K562 (cell line): ENCODE measurements around the gene SPATA21. TPM values are rescaled to one million over a fixed set of nuclear protein-coding genes. Genes with fewer than 3 reads are reported as not detected.

Source experiments
- polyA plus RNA-seq, 8 experiments: library from polyadenylated mRNA; depleted of rRNA in 4 of 8; stranded (reverse) in 5 of 8; unstranded in 3 of 8; fragments of >200 nt; fragmentation: Nextera tagmentation in 2 of 8; fragmentation: Illumina TruSeq in 1 of 8; extraction: Ambion mirVana in 2 of 8; extraction: Trizol in 1 of 8; gene quantifications; 2 replicates each; pipeline versions ENCODE4 v1.2.1 to v1.2.3, GENCODE V29; 2011 to 2014; ENCODE audit warnings: inconsistent platforms in 1 of 8, missing spikeins in 1 of 8
- total RNA-seq, 7 experiments: library from RNA; depleted of rRNA in 6 of 7; stranded (reverse); fragments of >200 nt in 6 of 7; fragmentation: Illumina TruSeq in 2 of 7; extraction: Trizol in 2 of 7; gene quantifications; 2 replicates each; pipeline versions ENCODE4 v1.2.1 to v1.2.3, GENCODE V29; 2011 to 2021; ENCODE audit warnings: low replicate concordance in 1 of 7

SPATA21 gene
- total and polyA plus RNA-seq, 9 of the 15 experiments (the other 6 are each of a cell fraction or from before 2014, with no cell fraction given): 0.10 to 0.36 (median 0.13) TPM; not detected in 3

Other genes starting within 250 kb of the SPATA21 start
Only the 7 nearest of the 8 such genes appear.
- 6.3 and 7.0 TPM in 2 replicates for gene ARHGEF19, start 224.8 kb downstream of the SPATA21 start, total RNA-seq (2014; rRNA removed)
- 2.7 and 4.3 TPM in 2 replicates for gene ARHGEF19, start 224.8 kb downstream of the SPATA21 start, total RNA-seq (2014; rRNA removed; fragmentation: Illumina TruSeq; extraction: Trizol)
- gene ARHGEF19, start 224.8 kb downstream of the SPATA21 start, total RNA-seq (2015; rRNA removed; fragmentation: Illumina TruSeq; extraction: Trizol): 5.2 and 6.0 TPM in 2 replicates
- 11.2 and 15.1 TPM in 2 replicates for gene ARHGEF19, start 224.8 kb downstream of the SPATA21 start, total RNA-seq (2021)
- gene ARHGEF19, start 224.8 kb downstream of the SPATA21 start, polyA plus RNA-seq (2011; rRNA removed): 21.0 and 33.1 TPM in 2 replicates
- 4.4 and 10.8 TPM in 2 replicates for gene ARHGEF19, start 224.8 kb downstream of the SPATA21 start, polyA plus RNA-seq (2014; fragmentation: Illumina TruSeq; extraction: Trizol)
- 1 to 10 TPM in 1 of 2 experiments, under 1 TPM in 1; 0.73 to 1.1 TPM for gene ARHGEF19, start 224.8 kb downstream of the SPATA21 start, polyA plus RNA-seq (2014; fragmentation: Nextera tagmentation; extraction: Ambion mirVana)
- 14.8 and 17.1 TPM in 2 replicates for gene ARHGEF19, start 224.8 kb downstream of the SPATA21 start, polyA plus RNA-seq (2014; rRNA removed)
- 19.9 and 27.8 TPM in 2 replicates for gene CPLANE2, start 200.2 kb downstream of the SPATA21 start, total RNA-seq (2014; rRNA removed)
- 3.3 and 3.7 TPM in 2 replicates for gene CPLANE2, start 200.2 kb downstream of the SPATA21 start, total RNA-seq (2014; rRNA removed; fragmentation: Illumina TruSeq; extraction: Trizol)
- 8.0 and 8.3 TPM in 2 replicates for gene CPLANE2, start 200.2 kb downstream of the SPATA21 start, total RNA-seq (2015; rRNA removed; fragmentation: Illumina TruSeq; extraction: Trizol)
- 17.8 and 20.9 TPM in 2 replicates for gene CPLANE2, start 200.2 kb downstream of the SPATA21 start, total RNA-seq (2021)
- gene CPLANE2, start 200.2 kb downstream of the SPATA21 start, polyA plus RNA-seq (2011; rRNA removed): 10.9 and 15.9 TPM in 2 replicates
- gene CPLANE2, start 200.2 kb downstream of the SPATA21 start, polyA plus RNA-seq (2014; fragmentation: Illumina TruSeq; extraction: Trizol): 8.1 and 13.6 TPM in 2 replicates
- gene CPLANE2, start 200.2 kb downstream of the SPATA21 start, polyA plus RNA-seq (2014; fragmentation: Nextera tagmentation; extraction: Ambion mirVana): under 1 TPM; 0.17 to 0.32 TPM
- 10.3 and 15.5 TPM in 2 replicates for gene CPLANE2, start 200.2 kb downstream of the SPATA21 start, polyA plus RNA-seq (2014; rRNA removed)
- 11.6 and 13.6 TPM in 2 replicates for gene FBXO42, start 84.9 kb downstream of the SPATA21 start, total RNA-seq (2014; rRNA removed)
- gene FBXO42, start 84.9 kb downstream of the SPATA21 start, total RNA-seq (2014; rRNA removed; fragmentation: Illumina TruSeq; extraction: Trizol): 14.6 and 17.4 TPM in 2 replicates
- gene FBXO42, start 84.9 kb downstream of the SPATA21 start, total RNA-seq (2015; rRNA removed; fragmentation: Illumina TruSeq; extraction: Trizol): 15.5 and 17.5 TPM in 2 replicates
- 21.2 and 24.1 TPM in 2 replicates for gene FBXO42, start 84.9 kb downstream of the SPATA21 start, total RNA-seq (2021)
- 23.6 and 37.6 TPM in 2 replicates for gene FBXO42, start 84.9 kb downstream of the SPATA21 start, polyA plus RNA-seq (2011; rRNA removed)
- gene FBXO42, start 84.9 kb downstream of the SPATA21 start, polyA plus RNA-seq (2014; fragmentation: Illumina TruSeq; extraction: Trizol): 20.8 and 24.8 TPM in 2 replicates
- 1 to 10 TPM; 7.2 to 8.0 TPM for gene FBXO42, start 84.9 kb downstream of the SPATA21 start, polyA plus RNA-seq (2014; fragmentation: Nextera tagmentation; extraction: Ambion mirVana)
- gene FBXO42, start 84.9 kb downstream of the SPATA21 start, polyA plus RNA-seq (2014; rRNA removed): 15.4 and 20.1 TPM in 2 replicates
- gene SZRD1, start 70.2 kb downstream of the SPATA21 start, total RNA-seq (2014; rRNA removed): 72.9 and 112 TPM in 2 replicates
- gene SZRD1, start 70.2 kb downstream of the SPATA21 start, total RNA-seq (2014; rRNA removed; fragmentation: Illumina TruSeq; extraction: Trizol): 48.5 and 53.3 TPM in 2 replicates
- 80.1 and 88.3 TPM in 2 replicates for gene SZRD1, start 70.2 kb downstream of the SPATA21 start, total RNA-seq (2015; rRNA removed; fragmentation: Illumina TruSeq; extraction: Trizol)
- gene SZRD1, start 70.2 kb downstream of the SPATA21 start, total RNA-seq (2021): 145 and 149 TPM in 2 replicates
- gene SZRD1, start 70.2 kb downstream of the SPATA21 start, polyA plus RNA-seq (2011; rRNA removed): 82.5 and 83.2 TPM in 2 replicates
- gene SZRD1, start 70.2 kb downstream of the SPATA21 start, polyA plus RNA-seq (2014; fragmentation: Illumina TruSeq; extraction: Trizol): 143 and 171 TPM in 2 replicates
- 1 to 10 TPM; 3.9 to 7.2 TPM for gene SZRD1, start 70.2 kb downstream of the SPATA21 start, polyA plus RNA-seq (2014; fragmentation: Nextera tagmentation; extraction: Ambion mirVana)
- 82.5 and 110 TPM in 2 replicates for gene SZRD1, start 70.2 kb downstream of the SPATA21 start, polyA plus RNA-seq (2014; rRNA removed)
- 82.8 and 105 TPM in 2 replicates for gene NECAP2, start 3.3 kb upstream of the SPATA21 start, total RNA-seq (2014; rRNA removed)
- gene NECAP2, start 3.3 kb upstream of the SPATA21 start, total RNA-seq (2014; rRNA removed; fragmentation: Illumina TruSeq; extraction: Trizol): 58.6 and 62.1 TPM in 2 replicates
- 77.6 and 79.2 TPM in 2 replicates for gene NECAP2, start 3.3 kb upstream of the SPATA21 start, total RNA-seq (2015; rRNA removed; fragmentation: Illumina TruSeq; extraction: Trizol)
- gene NECAP2, start 3.3 kb upstream of the SPATA21 start, total RNA-seq (2021): 71.9 and 72.5 TPM in 2 replicates
- 81.8 and 85.4 TPM in 2 replicates for gene NECAP2, start 3.3 kb upstream of the SPATA21 start, polyA plus RNA-seq (2011; rRNA removed)
- 92.9 and 93.7 TPM in 2 replicates for gene NECAP2, start 3.3 kb upstream of the SPATA21 start, polyA plus RNA-seq (2014; fragmentation: Illumina TruSeq; extraction: Trizol)
- gene NECAP2, start 3.3 kb upstream of the SPATA21 start, polyA plus RNA-seq (2014; fragmentation: Nextera tagmentation; extraction: Ambion mirVana): 10 to 100 TPM; 22.7 to 30.6 TPM
- gene NECAP2, start 3.3 kb upstream of the SPATA21 start, polyA plus RNA-seq (2014; rRNA removed): 107 and 118 TPM in 2 replicates
- under 0.01 TPM in 2 replicates for gene RNU1-1, start 76.9 kb upstream of the SPATA21 start, total RNA-seq (2014; rRNA removed)
- gene RNU1-1, start 76.9 kb upstream of the SPATA21 start, total RNA-seq (2014; rRNA removed; fragmentation: Illumina TruSeq; extraction: Trizol): 28,565 and 32,823 TPM in 2 replicates
- 20,456 and 27,045 TPM in 2 replicates for gene RNU1-1, start 76.9 kb upstream of the SPATA21 start, total RNA-seq (2015; rRNA removed; fragmentation: Illumina TruSeq; extraction: Trizol)
- gene RNU1-1, start 76.9 kb upstream of the SPATA21 start, total RNA-seq (2021): 2,231 and 2,538 TPM in 2 replicates
- gene RNU1-1, start 76.9 kb upstream of the SPATA21 start, polyA plus RNA-seq (2011; rRNA removed): 83.9 TPM in 1 of 2 replicates, not detected in the other
- not detected in 2 replicates for gene RNU1-1, start 76.9 kb upstream of the SPATA21 start, polyA plus RNA-seq (2014; fragmentation: Illumina TruSeq; extraction: Trizol)
- gene RNU1-1, start 76.9 kb upstream of the SPATA21 start, polyA plus RNA-seq (2014; fragmentation: Nextera tagmentation; extraction: Ambion mirVana): 1 to 10 TPM in 1 of 2 experiments, not detected in 1; 3.0 TPM
- not detected in 2 replicates for gene RNU1-1, start 76.9 kb upstream of the SPATA21 start, polyA plus RNA-seq (2014; rRNA removed)
- gene NBPF1, start 176.1 kb upstream of the SPATA21 start, total RNA-seq (2014; rRNA removed): 15.1 and 19.0 TPM in 2 replicates
- gene NBPF1, start 176.1 kb upstream of the SPATA21 start, total RNA-seq (2014; rRNA removed; fragmentation: Illumina TruSeq; extraction: Trizol): 20.3 and 21.2 TPM in 2 replicates
- 39.1 and 42.6 TPM in 2 replicates for gene NBPF1, start 176.1 kb upstream of the SPATA21 start, total RNA-seq (2015; rRNA removed; fragmentation: Illumina TruSeq; extraction: Trizol)
- 31.4 and 33.6 TPM in 2 replicates for gene NBPF1, start 176.1 kb upstream of the SPATA21 start, total RNA-seq (2021)
- gene NBPF1, start 176.1 kb upstream of the SPATA21 start, polyA plus RNA-seq (2011; rRNA removed): 36.5 and 41.3 TPM in 2 replicates
- 27.6 and 35.0 TPM in 2 replicates for gene NBPF1, start 176.1 kb upstream of the SPATA21 start, polyA plus RNA-seq (2014; fragmentation: Illumina TruSeq; extraction: Trizol)
- gene NBPF1, start 176.1 kb upstream of the SPATA21 start, polyA plus RNA-seq (2014; fragmentation: Nextera tagmentation; extraction: Ambion mirVana): 1 to 10 TPM; 5.2 to 7.9 TPM
- 24.1 and 30.7 TPM in 2 replicates for gene NBPF1, start 176.1 kb upstream of the SPATA21 start, polyA plus RNA-seq (2014; rRNA removed)